Sigmoid colon (tissue), 3 donors: ENCODE measurements around the gene ATL2.

ENCODE experiments used
- CTCF ChIP-seq, 4 experiments: fragments of 450-650 bp in 3 of 4; fragments of 200-600 bp in 1 of 4; IDR thresholded peaks; one replicate each; pipeline ENCODE4 v1.5.1; 2016 to 2019; ENCODE audit warnings: antibody characterized with exemption in 4 of 4, mild to moderate bottlenecking in 3 of 4, moderate library complexity in 2 of 4
- POLR2A ChIP-seq, 2 donors: fragments of 450-650 bp; IDR thresholded peaks; one replicate each; pipeline ENCODE4 v1.6.1; 2016; ENCODE audit warnings: antibody characterized with exemption in 2 of 2, mild to moderate bottlenecking in 2 of 2, moderate library complexity in 2 of 2

GRCh38 chr2:38343212-38343611 is 33.9 kb downstream of the ATL2 start:
- TF ChIP-seq CTCF (IDR thresholded peaks at IDR 0.05) (no peak), POLR2A (IDR thresholded peaks at IDR 0.05) (no peak)
